Measurements from ENCODE around the gene PRM2.

PRM2 gene

DNA sequence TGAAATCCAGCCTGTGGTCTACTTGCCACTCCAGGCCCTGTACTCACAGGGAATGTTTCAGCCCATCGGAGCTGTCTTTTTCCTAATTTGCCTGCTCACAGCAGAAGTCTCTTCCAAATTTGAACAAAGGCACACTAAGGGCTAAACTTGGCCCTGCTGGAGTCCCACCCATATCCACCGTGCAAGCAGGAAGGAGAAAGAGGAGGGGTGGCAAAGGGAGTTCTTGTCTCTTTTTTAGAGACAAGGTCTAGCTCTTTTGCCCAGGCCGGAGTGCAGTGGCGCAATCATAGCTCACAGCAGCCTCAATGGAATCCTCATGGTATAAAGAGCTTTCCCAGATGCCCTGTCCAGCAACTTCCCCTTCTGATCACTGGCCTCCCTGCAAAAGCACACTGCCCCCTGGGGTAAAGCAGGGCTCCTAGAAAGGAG, 7.6 kb upstream of the PRM2 start:
- no peak for DNase-seq

DNA sequence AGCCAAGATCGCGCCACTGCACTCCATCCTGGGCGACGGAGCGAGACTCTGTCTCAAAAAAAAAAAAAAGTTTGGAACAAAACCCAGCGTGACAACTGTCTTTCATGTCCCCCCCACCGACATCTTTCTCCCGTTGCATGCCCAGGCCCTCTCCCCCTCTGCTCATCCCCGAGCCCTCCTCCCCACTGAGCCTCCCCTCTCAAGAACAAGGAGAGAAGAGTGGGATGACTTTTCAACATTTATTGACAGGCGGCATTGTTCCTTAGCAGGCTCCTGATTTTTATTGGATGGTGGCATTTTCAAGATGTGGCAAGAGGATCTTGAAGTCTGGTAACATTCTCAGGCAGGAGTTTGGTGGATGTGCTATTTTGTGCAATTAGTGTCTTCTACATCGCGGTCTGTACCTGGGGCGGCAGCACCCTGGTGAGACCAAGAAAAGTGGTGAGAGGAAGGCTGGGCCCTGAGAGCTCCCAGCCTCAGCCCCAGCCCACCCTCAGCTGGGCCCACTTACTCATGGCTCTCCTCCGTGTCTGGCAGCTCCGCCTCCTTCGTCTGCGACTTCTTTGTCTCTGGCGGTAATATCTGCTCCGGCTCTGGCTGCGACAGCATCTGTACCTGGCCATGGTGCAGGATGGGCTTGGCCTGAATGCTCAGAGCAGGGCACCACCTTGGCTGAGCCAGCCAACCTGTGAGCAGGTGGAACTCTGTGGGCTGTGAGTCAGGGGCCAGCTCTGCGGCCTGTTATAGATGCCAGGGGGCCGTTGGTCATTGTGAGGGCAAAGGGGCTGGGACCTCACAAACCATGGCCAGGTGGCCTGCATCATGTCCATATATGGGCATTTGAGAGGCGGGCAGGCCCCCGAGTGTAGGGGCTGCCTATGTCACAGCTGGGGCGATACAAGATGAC, 4.6 kb upstream of the PRM2 start, which contains the start of gene PRM1:
Gene PRM1 (minus strand): TSS at position 715 of the 907 bp plus-strand sequence. CDS start 92 bp downstream, at position 623.
- no peak for DNase-seq

DNA sequence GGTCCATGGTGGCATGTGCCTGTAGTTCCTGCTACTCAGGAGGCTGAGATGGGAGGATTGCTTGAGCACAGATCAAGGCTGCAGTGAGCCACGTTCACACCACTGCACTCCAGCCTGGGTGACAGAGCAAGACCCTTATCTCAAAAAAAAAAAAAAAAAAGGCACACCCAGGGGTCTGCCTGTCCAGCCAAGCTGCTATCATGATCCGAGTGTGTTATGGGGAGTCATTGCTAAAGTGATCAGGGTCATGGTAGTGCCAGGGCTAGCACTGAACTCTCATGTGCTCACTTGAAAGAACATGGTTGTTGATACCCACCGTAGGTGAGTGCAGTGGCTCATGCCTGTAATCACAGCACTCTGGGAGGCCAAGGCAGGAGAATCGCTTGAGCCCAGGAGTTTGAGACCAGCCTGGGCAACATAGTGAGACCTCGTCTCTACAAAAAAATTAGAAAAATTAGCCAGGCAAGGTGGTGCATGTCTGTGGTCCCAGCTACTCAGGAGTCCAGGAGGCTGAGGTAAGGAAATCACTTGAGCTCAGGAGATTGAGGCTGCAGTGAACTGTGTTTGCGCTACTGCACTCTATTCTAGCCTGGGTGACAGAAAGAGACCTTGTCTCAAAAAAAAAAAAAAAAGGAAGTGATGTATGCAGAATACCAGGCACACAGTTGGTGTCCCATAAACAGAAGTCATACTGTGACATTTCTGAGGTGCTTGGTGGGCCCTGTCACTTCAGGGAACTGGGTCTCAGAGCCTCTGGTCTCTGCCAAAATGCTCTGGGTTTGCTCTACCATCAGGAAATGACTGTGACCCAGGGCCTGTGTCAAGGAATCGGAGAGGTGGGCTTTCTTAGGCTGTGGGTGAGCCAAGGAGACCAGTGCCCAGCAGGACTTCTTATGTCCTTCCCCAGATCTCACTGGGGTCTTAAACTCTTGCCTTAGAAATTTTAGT, 2.7 kb upstream of the PRM2 start:
- no peak for DNase-seq

GRCh38 chr16:11277607-11278337, 1.5 kb upstream of the PRM2 start:
- no peak for DNase-seq

GRCh38 chr16:11276896-11277593, 765 bp upstream of the PRM2 start:
- no peak for DNase-seq

DNA sequence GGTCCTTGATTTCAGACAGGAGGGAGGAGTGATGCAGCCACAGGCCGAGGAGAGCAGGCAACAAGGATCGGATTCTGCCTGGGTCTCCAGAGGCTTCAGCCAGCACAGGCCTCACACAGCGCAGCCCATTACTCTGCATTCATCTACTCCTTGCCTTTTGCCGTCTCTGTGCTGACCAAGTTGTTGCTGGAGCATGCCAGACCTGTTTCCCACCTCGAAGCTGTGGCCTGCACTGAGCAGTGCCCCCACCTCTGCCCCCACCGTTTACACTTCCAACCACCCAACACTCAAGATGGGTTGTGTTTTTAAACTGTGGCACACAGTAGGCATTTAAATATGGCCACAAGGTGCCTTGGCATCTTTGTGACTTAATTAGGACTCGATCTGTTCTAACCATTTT, 1.3 kb downstream of the PRM2 start:
- DNase-seq, result no peak

DNA sequence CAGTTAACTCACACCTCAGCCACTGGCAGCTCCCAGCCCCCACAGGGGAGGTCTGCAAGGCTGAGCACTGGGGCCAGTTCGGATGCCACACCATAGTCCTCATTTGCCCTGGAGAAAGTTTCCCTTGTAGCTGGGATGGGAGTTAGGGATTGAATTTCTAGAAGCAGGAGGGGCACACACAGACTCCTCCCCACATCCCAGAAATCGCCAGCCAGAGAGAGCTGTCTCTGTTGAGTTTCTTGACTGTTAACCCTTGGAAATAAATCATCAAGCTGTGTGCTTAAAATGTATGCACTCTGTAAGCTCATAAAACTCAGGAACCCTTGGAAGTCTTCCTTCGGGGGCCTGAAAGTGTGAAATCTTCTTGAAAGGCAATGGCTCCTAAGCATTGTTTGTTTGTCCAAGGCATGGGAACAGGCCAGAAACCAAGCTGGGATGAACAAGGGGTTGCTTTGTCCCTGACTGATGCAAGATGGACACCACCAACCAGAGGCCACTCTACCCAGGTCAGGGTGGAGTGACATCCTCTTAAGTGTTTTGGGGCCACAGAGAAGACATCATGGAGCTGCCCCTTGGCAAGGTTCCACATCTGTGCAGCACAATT, 2.5 kb downstream of the PRM2 start:
- no peak for DNase-seq

DNA sequence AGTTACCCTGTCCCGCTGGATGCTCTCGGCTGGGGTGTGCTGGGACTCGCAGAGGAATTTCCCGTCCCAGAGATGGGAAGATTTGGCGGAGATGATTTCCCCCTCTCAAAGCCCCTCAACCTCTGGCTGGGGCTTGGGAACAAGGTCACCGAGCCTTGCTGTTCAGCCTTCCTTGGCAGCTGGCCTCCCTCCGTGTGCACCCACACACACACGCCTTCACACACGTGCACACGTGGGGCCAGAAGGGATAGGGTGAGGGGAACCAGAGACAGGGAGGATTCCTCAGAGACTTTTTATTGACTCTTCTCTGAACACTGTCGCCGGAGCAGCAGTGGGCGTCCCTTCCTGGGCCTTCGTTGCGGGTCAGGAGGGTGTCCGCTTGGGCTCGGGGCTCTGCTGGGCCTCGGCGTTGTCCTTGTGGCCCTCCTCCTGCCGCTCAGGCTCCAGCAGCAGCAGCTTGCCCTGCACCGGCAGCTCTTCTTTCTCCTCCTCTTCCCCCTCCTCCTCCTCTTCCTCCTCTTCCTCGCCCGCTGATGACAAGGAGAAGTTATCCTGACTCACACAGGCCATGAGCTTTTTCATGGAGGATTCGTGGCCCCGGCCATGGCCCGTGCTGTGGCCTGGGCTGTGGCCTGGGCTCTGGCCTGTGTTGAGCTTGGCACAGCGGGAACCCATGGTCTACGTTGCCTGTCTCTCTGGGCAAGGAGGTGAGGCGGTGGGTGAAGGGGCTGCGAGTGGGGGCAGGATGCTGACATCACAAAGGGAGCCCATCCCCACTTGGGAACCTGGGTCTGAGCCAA, 3.2 kb downstream of the PRM2 start, which contains the start of gene PRM3:
Gene PRM3 (minus strand): TSS at position 709 of the 800 bp plus-strand sequence. CDS start 34 bp downstream, at position 675.
- DNase-seq, result no peak

- no peak for DNase-seq
Observed at GRCh38 chr16:11272484-11272883, 3.8 kb downstream of the PRM2 start.

DNA sequence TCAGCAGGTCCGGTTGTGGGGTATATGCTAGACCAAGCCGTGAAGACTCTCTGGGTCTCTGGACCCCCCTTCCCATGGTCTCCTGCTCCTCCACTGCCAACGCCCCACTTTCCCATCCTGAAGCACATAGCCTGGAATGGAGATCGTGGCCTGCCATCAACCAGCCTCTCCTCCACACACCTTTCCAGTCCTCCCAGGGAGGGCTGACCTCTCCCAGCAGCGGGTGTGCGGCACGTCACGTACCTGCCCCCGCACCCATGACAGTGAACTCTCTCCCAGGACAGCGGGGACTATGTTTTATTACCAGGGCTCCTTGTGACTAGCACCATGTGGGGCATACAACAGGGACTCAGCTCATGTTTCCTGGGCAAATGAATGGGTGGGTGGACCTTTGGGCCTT, 4.7 kb downstream of the PRM2 start:
- DNase-seq, result no peak

GRCh38 chr16:11270602-11271162, 5.6 kb downstream of the PRM2 start:
- no peak for DNase-seq

DNA sequence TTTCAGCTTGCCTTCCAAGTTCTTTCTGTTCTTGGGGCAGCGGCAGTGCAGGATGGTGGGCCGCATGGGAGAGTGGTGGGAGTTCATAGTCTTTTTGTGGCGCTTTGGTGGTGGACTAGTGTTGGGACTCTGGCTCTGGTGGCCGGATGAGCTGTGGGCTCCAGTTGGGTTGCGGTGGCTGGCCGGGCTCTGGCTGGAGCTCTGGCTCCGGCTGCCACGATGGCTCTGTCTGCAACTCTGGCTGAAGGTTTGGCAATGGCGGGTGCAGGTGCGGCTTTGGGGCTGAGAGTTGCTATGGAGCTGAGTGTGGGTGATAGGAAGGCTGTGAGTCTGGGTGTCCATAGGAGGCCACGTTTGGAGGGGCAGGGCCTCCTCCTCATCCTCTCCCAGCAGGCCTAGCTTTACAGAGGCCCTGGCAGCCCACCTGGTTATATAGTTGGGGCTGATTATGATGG, 7.3 kb downstream of the PRM2 start, which contains the start of gene TNP2:
Gene TNP2 (minus strand): TSS at position 405 of the 455 bp plus-strand sequence. CDS start 63 bp downstream, at position 342.
- no peak for DNase-seq

- DNase-seq, result no peak
Observed at GRCh38 chr16:11265124-11265523, 11.2 kb downstream of the PRM2 start.

GRCh38 chr16:11264155-11264832, 12.0 kb downstream of the PRM2 start:
- no peak for DNase-seq

DNA sequence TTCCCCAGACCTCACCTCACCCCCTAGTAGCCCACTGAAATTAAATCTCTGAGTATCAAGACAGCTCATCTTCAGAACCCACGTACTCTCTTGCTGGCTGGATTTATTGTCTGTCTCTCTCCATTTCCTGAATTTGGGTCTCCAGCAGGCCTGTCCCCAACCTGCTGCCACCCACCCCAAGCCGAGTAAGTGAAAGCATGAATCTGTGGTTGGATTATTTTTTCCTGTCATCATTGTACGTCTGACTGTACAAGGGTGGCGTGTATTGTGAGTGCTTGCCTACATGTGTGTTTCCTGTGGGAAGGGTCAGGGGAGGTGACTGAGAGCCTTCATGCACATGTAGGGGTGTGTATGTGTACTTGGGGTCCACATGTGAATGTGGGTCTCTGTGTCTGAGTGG, 12.5 kb downstream of the PRM2 start:
- DNase-seq, result peak; percentile 58

DNA sequence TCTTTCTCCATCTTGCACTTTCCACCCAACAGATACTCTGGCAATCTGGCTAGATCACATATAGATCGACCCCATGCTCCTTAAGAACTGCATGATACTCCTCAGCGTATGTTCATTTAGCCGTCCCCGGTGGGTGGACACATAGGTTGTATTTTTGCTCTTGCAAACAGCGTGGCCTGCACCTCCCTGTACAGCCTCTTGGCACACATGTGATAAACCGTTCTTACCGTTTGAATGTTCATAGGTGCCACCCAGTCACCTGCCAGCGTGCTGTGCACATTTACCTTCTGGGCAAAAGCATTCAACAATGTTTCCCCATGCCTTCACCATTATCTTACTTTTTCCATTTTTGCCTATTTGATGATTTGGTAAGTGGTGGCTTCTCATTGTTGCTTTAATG, 13.4 kb downstream of the PRM2 start:
- no peak for DNase-seq

DNA sequence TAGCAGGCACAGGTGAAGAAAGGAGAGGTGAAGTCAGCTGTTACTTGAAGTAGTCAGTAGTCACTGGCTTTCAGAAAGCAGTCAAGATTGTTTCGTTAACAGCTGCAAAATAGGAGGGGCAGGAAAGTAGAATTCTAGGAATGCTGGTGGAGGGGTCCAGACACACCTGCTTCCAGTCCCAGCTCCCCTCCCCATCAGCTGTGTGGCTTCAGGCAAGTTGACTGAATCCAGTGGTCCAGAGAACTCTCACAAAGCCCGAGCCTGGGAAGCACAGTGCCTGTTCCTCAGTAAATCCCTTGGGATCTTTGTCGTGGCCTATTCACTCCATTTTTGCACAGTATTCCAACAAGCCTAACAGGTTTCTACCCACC, 15.7 kb downstream of the PRM2 start:
- no peak for DNase-seq

GRCh38 chr16:11259655-11260595, 16.4 kb downstream of the PRM2 start:
- no peak for DNase-seq
